Measurements from ENCODE around the gene ZFYVE9. TPM values are rescaled to one million over a fixed set of nuclear protein-coding genes. Genes with fewer than 3 reads are reported as not detected.

Gene ZFYVE9
- polyA plus RNA-seq, 3 donors = 0.09 TPM; not detected in 2

GRCh38 chr1:52156460-52156859, 14.6 kb downstream of the ZFYVE9 start:
- no peaks in the 10 kb centered on the region for H3K27me3 ChIP-seq (ENCODE audit: control insufficient read depth in 2 of 2, insufficient read depth in 2 of 2, low read length in 2 of 2)
- TF ChIP-seq CTCF (IDR thresholded peaks at IDR 0.05) = no peak

GRCh38 chr1:52157582-52157981, 15.7 kb downstream of the ZFYVE9 start:
- peaks cover 0 to 4% (median 3%) of the 10 kb centered on the region in 7 donors for H3K9me3 Mint-ChIP-seq
- H3K27ac ChIP-seq (ENCODE audit: low read depth in 1 of 2, low read length in 2 of 2) = no peak overlapping the region
- no peak for TF ChIP-seq CTCF (IDR thresholded peaks at IDR 0.05)
- H3K4me3 Mint-ChIP-seq = no peak overlapping the region
- H3K27ac Mint-ChIP-seq = no peak overlapping the region
- no peak overlapping the region for H2AFZ ChIP-seq (ENCODE audit: insufficient read depth, low read depth, low read length, poor library complexity, severe bottlenecking)
- no peaks in the 10 kb centered on the region for H3K4me1 Mint-ChIP-seq
- peaks cover 7 to 8% (median 7%) of the 10 kb centered on the region in 3 donors for H3K27me3 Mint-ChIP-seq (ENCODE audit: low read depth in 3 of 3)
- H3K9ac ChIP-seq (ENCODE audit: insufficient read depth, low read length, poor library complexity, severe bottlenecking) = no peak overlapping the region
- no peaks in the 10 kb centered on the region for H3K79me2 ChIP-seq (ENCODE audit: insufficient read depth, low read length)
- intact Hi-C loops (cut with micrococcal nuclease) = no loop called here
- 100% methylated on average over 1 of the region's 2 CpGs for WGBS (ENCODE audit: insufficient coverage)
- no peaks in the 10 kb centered on the region for H3K36me3 Mint-ChIP-seq
- no peak overlapping the region for H3K4me3 ChIP-seq (replicated peaks in 1 of 3; ENCODE audit: low read depth in 2 of 3, low read length in 3 of 3)
- no peaks in the 10 kb centered on the region for H3K36me3 ChIP-seq (replicated peaks in 1 of 2; ENCODE audit: control insufficient read depth in 1 of 2, insufficient read depth in 2 of 2, low read length in 2 of 2)
- H3K9me3 ChIP-seq (replicated peaks in 1 of 2; ENCODE audit: control insufficient read depth in 1 of 2, insufficient read depth in 1 of 2, low read length in 2 of 2) = peaks cover 0 to 4% of the 10 kb centered on the region in 2 donors
- H4K20me1 ChIP-seq (ENCODE audit: insufficient read depth, low read length) = no peaks in the 10 kb centered on the region
- no peaks in the 10 kb centered on the region for H3K4me1 ChIP-seq (ENCODE audit: control insufficient read depth in 1 of 2, insufficient read depth in 2 of 2, low read length in 2 of 2)
- DNase-seq = no peak
- H3K27me3 ChIP-seq (ENCODE audit: control insufficient read depth in 2 of 2, insufficient read depth in 2 of 2, low read length in 2 of 2) = no peaks in the 10 kb centered on the region
- no peak overlapping the region for H3K4me2 ChIP-seq (replicated peaks; ENCODE audit: extremely low read depth, low read length, poor library complexity, severe bottlenecking)

More at GRCh38 chr1:52156460-52156859, 14.6 kb downstream of the ZFYVE9 start:
- Histone ChIP-seq H3K36me3 (replicated peaks in 1 of 2; ENCODE audit: control insufficient read depth in 1 of 2, insufficient read depth in 2 of 2, low read length in 2 of 2) (no peaks in the 10 kb centered on the region), H3K4me2 (replicated peaks; ENCODE audit: extremely low read depth, low read length, poor library complexity, severe bottlenecking) (no peak overlapping the region), H3K9me3 (replicated peaks in 1 of 2; ENCODE audit: control insufficient read depth in 1 of 2, insufficient read depth in 1 of 2, low read length in 2 of 2) (peaks cover 0 to 4% of the 10 kb centered on the region in 2 donors), H3K27ac (ENCODE audit: low read depth in 1 of 2, low read length in 2 of 2) (no peak overlapping the region), H3K4me1 (ENCODE audit: control insufficient read depth in 1 of 2, insufficient read depth in 2 of 2, low read length in 2 of 2) (no peaks in the 10 kb centered on the region), H3K79me2 (ENCODE audit: insufficient read depth, low read length) (no peaks in the 10 kb centered on the region), H3K4me3 (replicated peaks in 1 of 3; ENCODE audit: low read depth in 2 of 3, low read length in 3 of 3) (no peak overlapping the region), H3K9ac (ENCODE audit: insufficient read depth, low read length, poor library complexity, severe bottlenecking) (no peak overlapping the region), H4K20me1 (ENCODE audit: insufficient read depth, low read length) (no peaks in the 10 kb centered on the region), H2AFZ (ENCODE audit: insufficient read depth, low read depth, low read length, poor library complexity, severe bottlenecking) (no peak overlapping the region)
- H3K9me3 Mint-ChIP-seq = peaks cover 0 to 4% (median 3%) of the 10 kb centered on the region in 7 donors
- H3K4me1 Mint-ChIP-seq = no peaks in the 10 kb centered on the region
- intact Hi-C loops (cut with micrococcal nuclease) = no loop called here
- no peak for DNase-seq
- no CpG with 5 or more reads among the region's 3 CpGs for WGBS (ENCODE audit: insufficient coverage)
- H3K36me3 Mint-ChIP-seq = no peaks in the 10 kb centered on the region
- no peak overlapping the region for H3K4me3 Mint-ChIP-seq
- peaks cover 3 to 6% (median 5%) of the 10 kb centered on the region in 3 donors for H3K27me3 Mint-ChIP-seq (ENCODE audit: low read depth in 3 of 3)
- no peak overlapping the region for H3K27ac Mint-ChIP-seq
